Activated T-cell treated with anti-CD3 and anti-CD28 coated beads for 4 hours (primary cell): ENCODE results near the gene RNH1.

Experiments used
- DNase-seq: peaks from one replicate; pipeline ENCODE4 v3.0.0-alpha.2; 2020

Gene RNH1

GRCh38 chr11:506995-507726 is at the start of gene RNH1:
Gene RNH1 (minus strand): TSS chr11:507242. CDS start chr11:502162, 5,080 bp downstream.
- peak; percentile 100 for DNase-seq

GRCh38 chr11:555780-556661 is 49.0 kb upstream of the RNH1 start:
- no peak for DNase-seq

- DNase-seq = no peak
Measured at GRCh38 chr11:555227-555779, 48.3 kb upstream of the RNH1 start.

GRCh38 chr11:554428-555226 is 47.6 kb upstream of the RNH1 start:
- DNase-seq = peak; percentile 67

- DNase-seq = no peak
Measured at GRCh38 chr11:553988-554340, 46.9 kb upstream of the RNH1 start.

- DNase-seq = no peak
Measured at GRCh38 chr11:553083-553987, 46.3 kb upstream of the RNH1 start.

- DNase-seq = no peak
Measured at GRCh38 chr11:551596-551995, 44.6 kb upstream of the RNH1 start.

GRCh38 chr11:551131-551530 is 44.1 kb upstream of the RNH1 start:
- no peak for DNase-seq

GRCh38 chr11:550746-551085 is 43.7 kb upstream of the RNH1 start:
- no peak for DNase-seq

GRCh38 chr11:550021-550745 is 43.1 kb upstream of the RNH1 start:
- no peak for DNase-seq

- DNase-seq = no peak
Measured at GRCh38 chr11:548700-549603, 41.9 kb upstream of the RNH1 start.

GRCh38 chr11:545171-545570 is 38.1 kb upstream of the RNH1 start:
- no peak for DNase-seq

- no peak for DNase-seq
Measured at GRCh38 chr11:544817-545166, 37.8 kb upstream of the RNH1 start.

- DNase-seq = no peak
Measured at GRCh38 chr11:541433-541885, 34.4 kb upstream of the RNH1 start.

GRCh38 chr11:540583-541432 is 33.8 kb upstream of the RNH1 start:
- no peak for DNase-seq

- DNase-seq = no peak
Measured at GRCh38 chr11:539971-540481, 33.0 kb upstream of the RNH1 start.

GRCh38 chr11:538431-539051 is 31.5 kb upstream of the RNH1 start:
- no peak for DNase-seq

GRCh38 chr11:537622-538430 is 30.8 kb upstream of the RNH1 start:
- no peak for DNase-seq
